ENCODE data around the gene SVOP.

Gene SVOP

DNA sequence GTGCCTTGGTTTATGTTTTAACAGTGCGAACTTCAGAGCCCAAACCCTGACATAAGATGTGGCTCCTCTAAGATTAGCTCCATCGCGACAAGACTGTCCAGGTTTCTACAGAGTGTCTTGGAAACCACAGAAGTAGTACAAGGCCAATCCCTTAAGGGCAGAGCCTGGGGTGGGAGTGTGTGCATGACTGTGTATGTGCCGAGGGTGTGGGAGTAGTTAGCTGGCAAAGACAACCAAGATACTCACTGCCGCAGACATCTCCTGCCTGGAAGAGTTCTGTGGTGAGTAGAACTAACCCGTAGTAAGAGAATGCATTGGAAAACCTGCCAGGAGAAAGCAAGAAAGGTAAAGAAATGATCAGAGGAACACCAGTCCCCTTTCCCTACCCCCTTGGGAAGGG, 86.9 kb downstream of the SVOP start:
- DNase-seq, result no peak

DNA sequence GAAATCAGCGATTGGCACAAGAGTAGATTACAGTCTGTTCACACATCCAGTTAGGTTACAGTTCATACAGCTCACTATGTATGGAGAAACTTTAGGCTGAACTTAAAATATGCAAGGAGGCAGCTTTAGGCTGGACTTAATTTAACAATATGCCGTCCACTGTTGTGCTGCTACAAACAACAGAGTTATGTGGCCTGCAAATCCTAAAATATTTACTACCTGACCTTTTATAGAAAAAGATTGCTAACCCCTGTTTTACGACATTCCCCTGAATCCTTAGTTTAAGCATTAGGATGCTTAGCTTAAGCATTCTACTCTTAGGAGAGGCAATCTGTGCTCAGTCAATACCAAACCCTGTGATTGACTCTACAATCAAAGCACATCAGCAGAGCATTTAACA, 90.1 kb downstream of the SVOP start:
- no peak for DNase-seq

DNA sequence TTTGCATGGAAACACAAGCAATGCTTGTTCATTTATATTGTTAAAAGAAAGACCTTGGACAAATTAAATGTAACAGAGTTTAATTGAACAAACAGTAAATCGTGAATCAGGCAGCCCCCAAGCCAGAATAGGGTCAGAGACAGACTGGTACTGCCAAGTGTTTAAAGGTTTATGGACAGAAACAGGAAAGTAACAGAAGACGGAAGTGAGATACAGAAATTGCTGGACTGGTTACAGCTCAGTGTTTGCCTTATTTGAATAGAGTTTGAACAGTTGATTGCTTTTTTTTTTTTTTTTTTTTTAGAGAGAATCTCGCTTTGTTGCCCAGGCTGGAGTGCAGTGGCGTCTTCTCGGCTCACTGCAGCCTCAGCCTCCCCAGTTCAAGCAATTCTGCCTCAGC, 90.7 kb downstream of the SVOP start:
- DNase-seq, result peak in 2 of 4 experiments; percentile 42 to 51

DNA sequence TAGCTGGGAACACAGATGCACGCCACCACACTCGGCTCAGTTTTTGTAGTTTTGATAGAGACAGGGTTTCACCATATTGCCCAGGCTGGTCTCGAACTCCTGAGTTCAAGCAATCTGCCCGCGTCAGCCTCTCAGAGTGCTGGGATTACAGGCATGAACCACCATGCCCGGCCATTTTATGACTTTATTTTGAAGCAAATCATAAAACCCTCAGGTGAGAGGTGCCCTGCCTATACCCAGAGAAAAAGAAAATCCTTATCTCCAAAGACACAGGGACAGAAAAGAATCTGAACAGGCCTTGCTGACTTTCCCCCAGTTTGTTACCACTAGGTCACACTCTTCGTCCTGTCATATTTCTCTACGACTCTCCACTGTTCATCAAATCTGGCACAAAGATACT, 92.2 kb downstream of the SVOP start:
- no peak for DNase-seq

DNA sequence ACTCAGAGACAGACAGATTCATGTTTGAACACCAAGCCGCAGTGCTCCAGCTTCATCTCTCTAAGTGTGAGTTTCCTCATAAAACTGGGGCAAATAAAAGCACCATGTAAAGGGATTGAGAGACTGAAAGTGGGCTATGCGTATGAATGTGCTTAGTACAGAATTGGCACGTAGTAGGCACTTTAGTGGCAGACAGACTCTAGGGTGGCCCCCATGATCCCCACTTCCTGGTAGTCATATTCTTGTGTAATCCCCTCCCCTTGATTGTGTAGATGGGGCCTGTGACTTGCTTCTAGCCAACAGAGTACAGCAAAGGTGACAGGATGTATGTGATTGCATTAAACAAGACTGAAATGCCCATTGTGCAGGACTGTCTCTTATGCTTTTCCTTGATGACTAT, 98.0 kb downstream of the SVOP start:
- DNase-seq, result no peak

DNA sequence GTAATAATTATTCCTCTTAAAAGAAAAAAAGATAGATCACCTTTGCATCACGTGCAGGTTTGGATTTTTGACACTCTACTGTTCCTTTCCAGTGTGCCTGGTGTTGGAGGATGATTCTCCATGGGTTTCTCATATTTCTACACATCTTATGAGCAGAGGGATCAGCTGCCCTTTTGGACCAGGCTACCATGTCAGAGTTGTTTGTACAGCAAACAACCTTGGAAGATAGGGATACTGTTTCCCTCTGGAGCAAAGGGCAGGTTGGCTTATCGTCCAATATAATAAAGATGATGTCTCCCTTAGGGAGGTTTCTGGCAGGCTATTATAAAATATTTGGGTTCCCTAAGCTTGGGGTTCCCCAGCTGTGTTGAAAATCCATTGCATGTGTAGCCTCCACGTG, 98.9 kb downstream of the SVOP start:
- no peak for DNase-seq

DNA sequence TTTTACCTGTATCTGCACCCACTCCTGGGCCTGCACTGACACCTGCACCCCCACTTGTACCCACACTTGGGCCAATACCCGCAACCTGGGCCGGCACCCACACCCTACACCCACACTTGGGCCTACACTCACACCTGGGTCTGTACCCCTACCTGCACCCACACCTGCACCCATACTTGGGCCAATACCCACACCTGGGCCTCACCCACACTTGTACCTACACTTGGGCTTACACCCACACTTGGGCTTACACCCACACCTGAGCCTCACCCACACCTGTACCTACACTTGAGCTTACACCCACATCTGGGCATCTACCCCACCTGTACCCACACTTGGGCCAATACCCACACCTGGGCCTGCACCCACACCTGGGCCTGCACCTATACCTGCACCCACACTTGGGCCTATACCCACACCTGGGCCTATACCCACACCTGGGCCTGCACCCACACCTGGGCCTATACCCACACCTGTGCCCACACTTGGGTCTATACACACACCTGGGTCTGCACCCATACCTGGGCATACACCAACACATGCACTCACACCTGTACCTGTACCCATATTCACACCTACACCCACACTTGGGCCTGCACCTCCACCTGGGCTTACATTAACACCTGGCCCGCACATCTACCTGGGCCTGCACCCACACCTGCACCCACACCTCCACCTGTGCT, 101.8 kb downstream of the SVOP start:
- DNase-seq, result no peak

DNA sequence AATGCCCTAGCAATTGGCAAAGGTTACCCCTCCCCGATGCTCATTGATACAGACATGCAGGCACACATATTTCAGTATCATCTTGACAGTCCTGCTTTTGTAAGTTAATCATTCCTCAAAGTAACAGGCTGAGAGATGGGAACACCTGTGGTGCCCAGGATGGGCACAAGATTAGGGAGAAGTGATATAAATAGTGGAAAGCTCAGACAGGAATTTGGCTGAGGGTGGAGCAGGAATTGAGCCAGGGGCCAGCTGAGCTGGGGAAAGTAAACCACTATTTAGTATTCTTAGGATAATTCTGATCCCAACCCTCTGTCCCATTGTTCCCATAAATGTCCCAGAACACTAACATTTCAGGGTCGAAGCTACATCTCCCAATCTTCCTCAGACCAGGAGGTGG, 102.7 kb downstream of the SVOP start:
- DNase-seq, result no peak

DNA sequence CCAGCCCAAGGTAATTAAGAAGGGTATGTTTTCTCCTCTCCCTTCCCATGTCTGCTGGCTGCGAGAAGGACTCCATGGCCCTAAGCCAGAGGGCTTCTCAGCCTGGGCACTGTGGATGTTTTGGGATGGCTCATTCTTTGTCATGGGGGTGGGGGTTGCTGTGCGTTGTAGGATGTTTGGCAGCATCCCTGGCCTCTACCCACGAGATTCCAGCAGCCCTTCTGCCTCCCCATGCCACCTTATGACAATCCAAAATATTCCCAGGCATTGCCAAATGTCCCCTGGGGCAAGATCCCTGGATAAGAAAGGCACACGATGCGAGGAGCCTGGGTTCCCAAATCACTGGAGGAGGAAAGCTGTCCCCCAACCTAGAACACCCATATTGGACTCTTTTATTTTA, 104.5 kb downstream of the SVOP start:
- no peak for DNase-seq

DNA sequence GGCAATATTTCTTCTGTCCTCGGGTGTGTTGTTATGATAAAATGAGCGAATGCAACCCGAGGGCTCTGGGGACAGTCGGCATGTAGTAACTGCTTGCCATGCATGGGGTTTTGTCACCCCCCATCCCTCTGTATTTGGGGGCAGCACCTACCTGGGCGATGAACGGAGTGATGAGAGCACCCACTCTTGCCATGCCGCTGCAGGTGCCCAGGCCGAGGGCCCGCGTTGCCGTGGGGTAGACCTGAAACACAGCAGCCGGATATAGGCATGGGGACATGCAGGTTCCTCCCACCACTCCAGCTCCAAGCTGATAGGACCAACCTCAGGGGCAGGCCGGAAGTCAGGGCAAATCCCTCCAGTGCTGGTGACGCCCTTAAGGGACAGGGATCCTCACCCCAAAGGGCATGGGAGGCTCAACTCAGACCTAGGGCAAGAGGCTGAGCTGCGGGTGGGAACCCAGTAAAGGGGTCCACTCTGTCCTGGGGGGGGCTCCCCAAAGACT, 105.2 kb downstream of the SVOP start:
- DNase-seq, result no peak

DNA sequence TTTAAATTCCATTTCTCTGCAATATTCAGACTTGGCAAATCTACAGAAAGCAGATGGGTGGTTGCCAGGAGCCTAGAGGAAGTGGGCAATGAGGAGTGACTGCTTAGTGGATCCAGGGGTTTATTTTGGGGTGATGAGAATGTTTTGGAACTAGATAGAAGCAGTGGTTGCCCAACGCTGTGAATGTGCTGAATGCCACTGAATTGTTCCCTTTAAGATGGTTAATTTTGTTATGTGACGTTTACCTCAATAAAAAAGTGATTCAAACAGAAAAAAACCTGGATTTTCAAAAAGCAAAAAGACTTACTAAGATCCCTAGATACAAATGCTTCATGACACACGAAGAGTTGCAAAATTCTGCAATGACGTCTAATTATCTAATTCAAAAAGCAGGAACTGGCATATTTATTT, 106.7 kb downstream of the SVOP start:
- peak; percentile 82 to 97 (median 86) for DNase-seq

DNA sequence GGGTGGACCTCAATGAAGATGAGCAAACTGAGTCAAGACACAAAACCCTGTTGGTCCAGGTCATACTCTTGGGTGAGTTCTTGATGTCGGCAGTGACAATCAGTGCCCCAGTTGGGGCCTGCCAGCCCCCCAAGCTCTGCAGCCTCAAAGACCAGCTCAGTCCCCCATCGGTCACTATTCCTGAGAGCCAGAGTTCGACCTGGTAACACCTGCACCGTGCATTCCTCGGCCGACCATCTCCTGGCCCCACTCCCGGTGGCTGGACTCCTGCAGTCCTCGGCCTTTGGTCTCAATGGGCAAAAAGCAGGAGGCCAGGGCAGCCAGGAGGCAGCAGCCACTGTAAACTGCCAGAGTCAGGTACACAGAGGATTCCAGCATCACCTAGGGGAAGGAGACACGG, 108.5 kb downstream of the SVOP start:
- no peak for DNase-seq

DNA sequence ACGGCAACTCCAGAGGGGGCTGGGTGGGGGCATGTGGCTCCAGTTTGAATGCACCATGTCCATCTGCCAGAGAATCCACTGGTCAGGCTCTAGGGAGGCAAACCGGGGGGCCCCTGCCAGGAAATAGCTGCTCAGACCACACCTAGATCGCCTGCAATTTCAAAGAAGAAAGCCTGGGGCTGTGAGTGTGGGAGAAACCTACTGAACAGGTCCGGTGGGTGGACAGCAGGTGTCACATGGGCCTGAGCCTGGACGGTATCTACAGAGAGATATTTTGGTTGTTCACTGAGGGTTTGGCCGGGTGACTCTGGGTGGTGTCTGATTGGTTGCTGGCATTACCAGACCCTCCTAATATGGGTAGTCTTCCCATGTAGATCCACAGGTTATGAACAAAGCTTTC, 109.0 kb downstream of the SVOP start:
- DNase-seq, result no peak

DNA sequence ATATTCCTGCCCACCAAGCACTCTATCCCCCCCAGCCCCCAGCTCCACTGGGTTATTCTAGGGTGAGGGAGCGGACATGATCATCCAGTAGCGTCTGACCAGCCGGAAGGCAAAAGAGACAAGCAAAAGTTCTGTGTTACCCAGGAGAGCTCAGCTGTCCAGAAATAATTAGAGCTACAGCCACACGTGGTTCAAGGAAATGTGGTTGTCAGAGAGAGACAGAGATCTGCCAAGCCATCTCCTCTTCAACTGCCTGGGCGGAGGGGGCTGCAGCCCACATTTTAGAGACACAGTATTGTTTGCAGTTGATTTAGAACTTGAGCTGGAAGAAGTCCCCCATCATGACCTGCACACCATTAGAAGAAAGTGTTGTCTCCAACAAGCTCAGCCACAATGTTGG, 110.5 kb downstream of the SVOP start:
- DNase-seq, result no peak

DNA sequence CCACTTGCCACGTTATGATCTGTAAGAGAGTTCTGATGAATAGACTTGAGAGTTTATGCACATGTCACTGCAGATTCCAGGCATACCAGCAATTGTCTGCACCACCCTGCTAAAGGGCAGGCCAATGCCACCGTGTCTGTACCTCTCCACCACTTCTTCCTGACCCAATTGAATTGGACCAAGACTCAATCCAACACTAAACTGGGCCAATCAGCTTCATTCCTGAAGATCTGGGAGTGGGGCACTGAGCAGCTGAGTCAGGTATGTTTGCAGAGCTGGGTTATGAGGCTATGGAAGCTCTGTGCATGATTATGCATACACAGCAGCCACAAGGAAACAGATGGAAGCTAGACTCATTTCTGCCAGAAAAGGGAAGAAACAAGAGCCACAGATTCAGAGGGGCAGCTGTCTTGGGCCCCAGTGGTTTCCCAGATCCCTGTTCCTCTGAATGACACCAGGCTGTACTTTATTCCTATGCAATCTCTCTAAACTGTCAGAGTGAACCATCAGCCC, 113.0 kb downstream of the SVOP start:
- peak; percentile 80 to 92 (median 86) for DNase-seq

DNA sequence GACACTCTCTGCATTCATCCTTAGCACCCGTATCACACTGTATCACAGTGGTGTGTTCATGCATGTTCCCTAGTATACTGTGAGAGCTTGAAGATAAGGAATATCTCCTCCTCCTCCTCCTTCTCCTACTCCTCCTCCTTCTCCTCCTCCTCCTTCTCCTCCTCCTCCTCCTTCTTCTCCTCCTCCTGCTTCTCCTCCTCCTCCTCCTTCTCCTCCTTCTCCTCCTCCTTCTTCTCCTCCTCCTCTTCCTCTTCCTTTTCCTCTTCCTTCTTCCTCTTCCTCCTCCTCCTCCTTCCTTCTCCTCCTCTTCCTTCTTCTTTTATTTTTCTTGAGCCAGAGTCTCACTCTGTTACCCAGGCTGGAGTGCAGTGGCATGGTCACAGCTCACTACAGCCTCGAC, 113.9 kb downstream of the SVOP start:
- DNase-seq, result no peak

DNA sequence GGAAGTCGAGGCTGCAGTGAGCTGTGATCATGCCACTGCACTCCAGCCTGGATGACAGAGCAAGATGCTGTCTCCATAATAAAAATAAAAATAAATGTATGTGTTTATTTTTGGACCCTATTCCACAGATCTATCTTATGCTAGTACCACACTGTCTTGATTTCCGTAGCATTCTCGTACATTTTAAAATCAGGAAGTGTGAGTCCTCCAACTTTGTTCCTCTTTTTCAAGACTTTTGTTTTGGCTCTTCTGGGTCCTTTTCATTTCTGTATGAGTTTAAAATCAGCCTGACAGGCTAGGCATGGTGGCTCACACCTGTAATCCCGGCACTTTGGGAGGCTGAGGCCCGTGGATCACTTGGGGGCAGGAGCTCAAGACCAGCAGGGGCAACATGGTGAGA, 115.1 kb downstream of the SVOP start:
- peak; percentile 43 to 87 (median 69) for DNase-seq

DNA sequence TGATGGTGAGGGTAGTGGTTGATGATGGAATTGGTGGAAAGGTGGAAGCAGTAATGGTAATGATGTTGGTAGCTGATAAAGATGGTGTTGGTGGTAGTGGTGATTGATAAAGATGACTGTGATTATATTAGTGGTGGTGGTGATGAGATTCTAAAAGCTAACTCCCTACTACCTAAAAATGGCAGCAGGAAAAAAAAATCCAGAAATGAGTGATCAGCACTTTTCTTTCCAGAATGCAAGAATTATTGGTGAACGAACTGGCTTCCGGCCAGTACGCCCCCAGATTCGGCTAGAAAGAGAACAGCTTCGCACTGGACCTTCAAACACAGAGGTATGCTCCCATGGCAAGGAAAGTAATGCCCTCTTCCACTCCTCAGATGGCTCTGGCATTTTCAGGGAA, 121.7 kb downstream of the SVOP start:
- no peak for DNase-seq

DNA sequence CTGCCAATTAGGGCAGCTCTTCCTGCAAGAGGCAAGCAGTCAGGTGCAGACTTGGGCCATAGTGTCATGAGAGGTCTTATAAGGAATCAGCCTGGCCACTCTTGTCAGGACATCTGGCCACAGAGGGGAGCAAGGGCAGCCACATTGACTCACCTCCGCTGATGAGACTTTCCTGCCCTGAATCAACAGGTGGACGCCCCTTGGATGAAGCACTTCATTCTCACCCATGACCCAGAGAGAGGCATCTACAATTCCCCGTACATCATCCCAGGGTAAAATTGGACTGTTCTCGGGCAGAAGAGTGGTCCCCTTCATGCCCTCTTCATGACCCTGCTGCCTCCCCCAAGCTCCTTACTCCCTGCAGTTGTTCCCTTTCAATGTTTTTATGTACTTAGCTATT, 124.1 kb downstream of the SVOP start:
- no peak for DNase-seq

DNA sequence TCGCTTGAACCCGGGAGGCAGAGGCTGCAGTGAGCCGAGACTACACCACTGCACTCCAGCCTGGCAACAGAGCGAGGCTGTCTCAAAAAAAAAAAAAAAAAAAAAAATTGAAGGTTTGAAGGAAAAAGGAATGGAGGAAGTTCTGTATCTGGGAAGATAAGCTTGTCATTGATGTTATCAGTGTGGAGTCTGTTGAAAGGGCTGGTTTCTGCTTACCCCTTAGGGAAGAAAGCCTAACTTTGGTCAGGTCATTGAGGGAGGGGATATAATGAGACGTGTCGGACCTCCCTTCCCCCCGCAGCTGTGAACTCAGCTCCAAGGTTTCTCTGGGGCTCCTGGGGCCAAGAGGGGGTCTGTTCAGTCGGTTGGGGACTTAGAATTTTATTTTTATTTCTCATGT, 124.5 kb downstream of the SVOP start:
- DNase-seq, result no peak

DNA sequence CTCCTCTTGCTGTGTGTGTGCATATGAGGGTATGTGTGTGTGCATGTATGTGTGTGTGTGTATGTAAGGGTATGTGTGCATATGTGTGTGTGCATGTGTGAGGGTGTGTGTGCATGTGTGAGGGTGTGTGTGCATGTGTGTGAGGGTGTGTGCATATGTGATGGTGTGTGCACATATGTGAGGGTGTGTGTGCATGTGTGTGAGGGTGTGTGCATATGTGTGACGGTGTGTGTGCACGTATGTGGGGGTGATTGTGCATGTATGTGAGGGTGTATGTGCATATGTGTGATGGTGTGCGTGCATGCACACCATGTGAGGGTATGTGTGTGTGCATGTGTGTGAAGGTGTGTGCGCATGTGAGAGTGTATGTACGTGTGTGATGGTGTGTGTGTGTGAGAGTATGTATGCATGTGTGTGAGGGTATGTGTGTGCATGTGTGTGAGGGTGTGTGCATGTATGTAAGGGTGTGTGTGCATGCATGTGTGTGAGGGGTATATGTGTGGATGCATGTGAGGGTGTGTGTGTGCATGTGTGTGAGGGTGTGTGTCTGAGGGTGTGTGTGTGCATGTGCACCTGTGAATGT, 125.6 kb downstream of the SVOP start:
- DNase-seq, result no peak

DNA sequence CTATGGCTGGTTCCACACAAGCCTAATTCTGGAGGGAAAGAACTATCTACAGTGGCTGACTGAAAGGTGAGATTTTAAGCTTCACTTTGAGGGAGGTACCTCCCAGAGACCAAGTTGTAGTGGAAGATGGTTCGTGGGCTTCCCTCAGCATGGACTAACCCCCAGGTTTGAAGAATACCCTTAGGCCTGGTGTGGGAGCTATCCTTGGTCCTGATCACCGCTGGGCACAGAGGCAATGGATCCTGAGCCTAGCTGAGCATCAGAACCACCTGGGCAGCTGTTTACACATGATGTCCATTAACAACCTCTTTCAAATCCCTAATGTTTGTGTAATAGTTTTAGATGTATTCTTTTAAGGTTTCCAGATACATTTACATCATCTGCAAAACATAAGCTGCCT, 130.7 kb downstream of the SVOP start:
- peak in 2 of 4 experiments; percentile 39 to 54 for DNase-seq

DNA sequence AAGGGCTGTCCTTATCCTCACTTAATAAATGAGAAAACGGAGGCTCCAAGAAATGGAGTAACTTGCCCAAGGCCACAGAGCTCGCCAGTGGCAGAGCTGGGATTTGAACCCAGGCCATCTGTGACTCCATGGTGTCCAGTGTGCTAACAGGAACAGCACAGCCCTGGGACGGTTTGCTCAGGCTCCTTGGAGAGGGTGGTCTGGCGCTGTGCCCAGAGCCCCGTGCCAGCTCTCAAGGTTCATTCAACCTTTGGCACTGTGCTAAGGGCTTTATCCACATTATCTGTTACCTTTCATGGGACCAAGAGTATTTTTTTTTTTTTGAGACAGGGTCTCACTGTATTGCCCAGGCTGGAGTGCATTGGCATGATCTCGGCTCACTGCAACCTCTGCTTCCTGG, 132.8 kb downstream of the SVOP start:
- DNase-seq, result no peak

DNA sequence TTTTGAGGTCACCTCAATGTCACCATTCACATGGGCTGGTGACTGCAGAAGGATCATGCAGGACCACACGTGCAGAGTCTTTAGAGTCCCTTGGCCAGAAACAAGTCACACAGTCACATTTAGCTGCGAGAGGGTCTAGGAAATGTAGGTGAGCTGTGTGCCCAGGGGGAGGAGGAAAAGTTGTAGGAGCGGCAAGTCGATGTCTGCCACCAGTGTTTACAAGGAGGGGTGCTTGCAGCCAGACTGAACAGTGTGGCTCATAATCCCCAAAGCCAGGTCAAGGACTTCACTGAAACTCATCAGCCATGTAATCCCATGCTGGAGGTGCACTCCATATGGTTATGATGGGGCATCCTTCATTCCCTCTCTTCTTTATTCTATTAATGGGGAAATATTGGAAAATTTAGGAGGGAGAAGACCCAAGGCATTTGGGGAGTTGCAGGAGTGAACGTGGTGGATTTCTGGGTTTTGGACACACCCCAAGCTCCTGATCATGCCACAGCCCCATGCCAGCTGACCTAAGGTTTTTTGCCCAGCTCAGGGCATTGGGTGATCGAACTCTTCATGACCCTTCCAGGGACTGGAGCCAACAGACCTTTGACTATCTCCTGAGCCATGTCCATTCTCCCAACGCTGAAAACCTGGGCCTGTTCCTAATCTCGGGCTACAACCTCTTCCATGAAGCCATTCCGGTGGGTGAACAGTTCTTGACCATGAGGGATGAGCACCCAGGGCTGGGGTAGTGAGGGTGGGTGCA, 133.8 kb downstream of the SVOP start:
- DNase-seq, result no peak
